ENCODE results near the gene PTGR2.

GRCh38 chr14:73842851-73843250, 8.8 kb upstream of the PTGR2 start:
- TF ChIP-seq CTCF (IDR thresholded peaks at IDR 0.05) (no peak), POLR2AphosphoS5 (IDR thresholded peaks at IDR 0.05; ENCODE audit: low read depth, low read length) (no peak), REST (IDR thresholded peaks at IDR 0.05; ENCODE audit: insufficient read depth in 1 of 2, low read depth in 2 of 2, low read length in 1 of 2) (no peak), SIN3A (IDR thresholded peaks at IDR 0.05; ENCODE audit: borderline replicate concordance, insufficient read depth, low read depth, low read length) (no peak)
